Measurements from ENCODE around the gene KLK2. TPM values are rescaled to one million over a fixed set of nuclear protein-coding genes. Genes with fewer than 3 reads are reported as not detected.

KLK2 gene
- total RNA-seq, 1 experiment from 2014 or later = not detected

GRCh38 chr19:50898018-50898417 lies 24.8 kb downstream of the KLK2 start:
- ATAC-seq = no peak
- Histone ChIP-seq H3K36me3 (ENCODE audit: low read depth, low read length) (no peaks in the 10 kb centered on the region), H3K4me2 (ENCODE audit: low read length) (no peak overlapping the region), H3K9ac (ENCODE audit: low read length) (no peak overlapping the region), H3K9me2 (replicated peaks; ENCODE audit: low read length) (no peaks in the 10 kb centered on the region), H3F3A (ENCODE audit: low read length, unreplicated experiment) (no peaks in the 10 kb centered on the region), H3K4me3 (ENCODE audit: low read length) (no peak overlapping the region), H3K79me2 (ENCODE audit: low read length) (no peaks in the 10 kb centered on the region), H3K9me3 (ENCODE audit: low read length) (no peaks in the 10 kb centered on the region), H3K27ac (ENCODE audit: low read length) (no peak overlapping the region), H3K27me3 (ENCODE audit: low read length) (0 out of 2 replicates have a peak, but pooled peaks cover 5% of the 10 kb centered on the region), H4K20me1 (ENCODE audit: low read length) (no peaks in the 10 kb centered on the region), H2AFZ (ENCODE audit: low read length) (no peak overlapping the region), H3K4me1 (ENCODE audit: insufficient read depth, low read length) (peaks cover 13% of the 10 kb centered on the region)
- no TSS peak for BruUV-seq (replicated peaks)
- intact Hi-C loops (cut with micrococcal nuclease) = no loop called here
- TF ChIP-seq EZH2 (IDR thresholded peaks at IDR 0.05; ENCODE audit: low read length, unreplicated experiment) = no peak
- no peak for TF ChIP-seq CTCF (conservative IDR thresholded peaks at IDR 0.05; ENCODE audit: low read depth, low read length)
- no peak for TF ChIP-seq EZH2phosphoT487 (IDR thresholded peaks at IDR 0.05; ENCODE audit: borderline replicate concordance, low read length)
- POLR2A ChIA-PET (ENCODE audit: unreplicated experiment) = no interaction called here
- no peak for DNase-seq
- CTCF ChIA-PET = interaction anchor here (1.5 kb wide), 1 partner anchor 24 kb away, joined by 3 read pairs; no protein-coding TSS in a partner anchor

DNA sequence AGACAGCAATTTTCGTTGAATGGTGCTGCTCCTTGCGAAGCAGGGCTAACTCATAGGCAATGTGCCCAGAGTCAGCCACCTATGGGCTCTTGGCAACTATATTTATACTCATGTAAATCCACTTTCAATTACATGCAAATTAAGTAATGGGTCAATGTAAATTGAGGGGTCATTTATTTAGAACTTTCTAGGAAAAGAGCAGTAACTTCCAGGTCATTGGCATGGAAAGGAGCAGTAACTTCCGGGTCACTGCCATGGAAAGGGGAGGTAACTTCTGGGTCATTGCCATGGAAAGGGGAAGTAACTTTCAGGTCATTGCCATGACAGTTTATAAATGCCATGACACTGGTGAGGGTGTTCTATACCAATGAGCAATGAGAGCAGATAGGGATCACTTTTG lies 26.3 kb downstream of the KLK2 start:
- Histone ChIP-seq H3K9me2 (replicated peaks; ENCODE audit: low read length) (no peaks in the 10 kb centered on the region), H3K9me3 (ENCODE audit: low read length) (no peaks in the 10 kb centered on the region), H4K20me1 (ENCODE audit: low read length) (no peaks in the 10 kb centered on the region), H3K4me1 (ENCODE audit: insufficient read depth, low read length) (peaks cover 13% of the 10 kb centered on the region), H3K4me3 (ENCODE audit: low read length) (no peak overlapping the region), H3K79me2 (ENCODE audit: low read length) (no peaks in the 10 kb centered on the region), H3K9ac (ENCODE audit: low read length) (no peak overlapping the region), H3F3A (ENCODE audit: low read length, unreplicated experiment) (no peaks in the 10 kb centered on the region), H3K27ac (ENCODE audit: low read length) (no peak overlapping the region), H2AFZ (ENCODE audit: low read length) (no peak overlapping the region), H3K4me2 (ENCODE audit: low read length) (no peak overlapping the region), H3K36me3 (ENCODE audit: low read depth, low read length) (no peaks in the 10 kb centered on the region), H3K27me3 (ENCODE audit: low read length) (0 out of 2 replicates have a peak, but pooled peaks cover 5% of the 10 kb centered on the region)
- ATAC-seq (no peak), DNase-seq (no peak)
- ChIA-PET POLR2A (ENCODE audit: unreplicated experiment) (no interaction called here), CTCF (no interaction called here)
- BruUV-seq (replicated peaks) = no TSS peak
- TF ChIP-seq CTCF (conservative IDR thresholded peaks at IDR 0.05; ENCODE audit: low read depth, low read length) (no peak), EZH2 (IDR thresholded peaks at IDR 0.05; ENCODE audit: low read length, unreplicated experiment) (no peak), EZH2phosphoT487 (IDR thresholded peaks at IDR 0.05; ENCODE audit: borderline replicate concordance, low read length) (no peak)
- intact Hi-C loops (cut with micrococcal nuclease) = no loop called here

DNA sequence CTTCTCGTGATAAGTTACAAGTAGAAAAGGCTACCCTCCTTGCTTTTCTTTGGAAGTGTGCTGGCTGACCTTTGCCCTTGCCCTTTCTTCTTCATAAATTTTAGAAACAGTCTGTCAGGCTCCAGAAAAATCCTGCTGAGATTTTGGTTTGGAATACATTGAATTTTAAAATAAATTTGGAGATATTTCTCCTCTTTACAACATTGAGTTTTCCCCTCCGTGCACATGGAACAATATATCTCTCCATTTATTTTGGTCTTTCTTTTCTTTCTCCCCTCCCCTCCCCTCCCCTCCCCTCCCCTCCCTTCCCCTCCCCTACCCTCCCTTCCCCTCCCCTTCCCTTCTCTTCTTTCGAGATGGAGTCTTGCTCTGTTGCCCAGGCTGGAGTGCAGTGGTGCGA lies 29.4 kb downstream of the KLK2 start:
- Histone ChIP-seq H4K20me1 (ENCODE audit: low read length) (no peaks in the 10 kb centered on the region), H3K36me3 (ENCODE audit: low read depth, low read length) (no peaks in the 10 kb centered on the region), H3K27me3 (ENCODE audit: low read length) (peaks cover 26% of the 10 kb centered on the region), H3K9me3 (ENCODE audit: low read length) (no peaks in the 10 kb centered on the region), H3K79me2 (ENCODE audit: low read length) (no peaks in the 10 kb centered on the region), H3K4me3 (ENCODE audit: low read length) (no peak overlapping the region), H3K9ac (ENCODE audit: low read length) (no peak overlapping the region), H2AFZ (ENCODE audit: low read length) (no peak overlapping the region), H3K4me2 (ENCODE audit: low read length) (no peak overlapping the region), H3K27ac (ENCODE audit: low read length) (no peak overlapping the region), H3K9me2 (replicated peaks; ENCODE audit: low read length) (no peaks in the 10 kb centered on the region), H3F3A (ENCODE audit: low read length, unreplicated experiment) (no peaks in the 10 kb centered on the region), H3K4me1 (ENCODE audit: insufficient read depth, low read length) (0 out of 2 replicates have a peak, but pooled peaks cover 2% of the 10 kb centered on the region)
- intact Hi-C loops (cut with micrococcal nuclease) = no loop called here
- TF ChIP-seq EZH2phosphoT487 (IDR thresholded peaks at IDR 0.05; ENCODE audit: borderline replicate concordance, low read length) = no peak
- no peak for TF ChIP-seq EZH2 (IDR thresholded peaks at IDR 0.05; ENCODE audit: low read length, unreplicated experiment)
- no peak for TF ChIP-seq CTCF (conservative IDR thresholded peaks at IDR 0.05; ENCODE audit: low read depth, low read length)
- BruUV-seq (replicated peaks) = no TSS peak
- DNase-seq (no peak), ATAC-seq (no peak)
- CTCF ChIA-PET = no interaction called here
- POLR2A ChIA-PET (ENCODE audit: unreplicated experiment) = no interaction called here
